SK-N-SH treated with all-trans-retinoic acid at 6 μM for 48 hours (cell line): ENCODE data around the gene OSGEP.

Experiments
- ATAC-seq: fragments of 200-7000 bp; cut with Tn5 transposase; 3 replicates; pipeline ENCODE4 v1.9.1; 2020; ENCODE audit warnings: mild to moderate bottlenecking, moderate library complexity
- ARNTL ChIP-seq: fragments of 450-650 bp; formaldehyde crosslinking; IDR thresholded peaks from 2 replicates; pipeline ENCODE4 v1.5.0; 2020; ENCODE audit warnings: low read depth, mild to moderate bottlenecking, moderate library complexity, borderline replicate concordance
- BACH2 ChIP-seq: fragments of 250-450 bp; sonication (Bioruptor Pico); IDR thresholded peaks from 2 replicates; pipeline ENCODE4 v1.9.0; 2021; ENCODE audit warnings: mild to moderate bottlenecking, borderline replicate concordance
- CSDC2 ChIP-seq: fragments of 250-450 bp; sonication (Bioruptor Pico); IDR thresholded peaks from 2 replicates; pipeline ENCODE4 v1.5.0; 2020; ENCODE audit warnings: mild to moderate bottlenecking, moderate library complexity
- ESRRG ChIP-seq: fragments of 250-450 bp; sonication (Bioruptor Pico); IDR thresholded peaks from 2 replicates; pipeline ENCODE4 v1.6.1; 2021; ENCODE audit warnings: mild to moderate bottlenecking
- GLIS3 ChIP-seq: fragments of 250-450 bp; sonication (Bioruptor Pico); IDR thresholded peaks from 2 replicates; pipeline ENCODE4 v1.5.0; 2020; ENCODE audit warnings: mild to moderate bottlenecking, moderate library complexity
- OSR1 ChIP-seq: fragments of 250-450 bp; sonication (Bioruptor Pico); IDR thresholded peaks from 2 replicates; pipeline ENCODE4 v1.8.0; 2022; ENCODE audit warnings: moderate library complexity, mild to moderate bottlenecking, inconsistent platforms
- PATZ1 ChIP-seq: fragments of 250-450 bp; sonication (Bioruptor Pico); IDR thresholded peaks from 2 replicates; pipeline ENCODE4 v1.8.0; 2020; ENCODE audit warnings: mild to moderate bottlenecking, moderate library complexity, borderline replicate concordance
- RARB ChIP-seq: fragments of 250-450 bp; sonication (Bioruptor Pico); IDR thresholded peaks from 2 replicates; pipeline ENCODE4 v1.8.0; 2021; ENCODE audit warnings: mild to moderate bottlenecking, moderate library complexity
- SNAI2 ChIP-seq: fragments of 250-450 bp; sonication (Bioruptor Pico); IDR thresholded peaks from 2 replicates; pipeline ENCODE4 v1.5.0; 2020; ENCODE audit warnings: mild to moderate bottlenecking, moderate library complexity
- TOX ChIP-seq: fragments of 250-450 bp; sonication (Bioruptor Pico); IDR thresholded peaks from 2 replicates; pipeline ENCODE4 v1.8.0; 2021; ENCODE audit warnings: mild to moderate bottlenecking, moderate library complexity, borderline replicate concordance
- TSHZ2 ChIP-seq: fragments of 250-450 bp; sonication (Bioruptor Pico); IDR thresholded peaks from 2 replicates; pipeline ENCODE4 v1.5.0; 2020; ENCODE audit warnings: mild to moderate bottlenecking, moderate library complexity
- ZC3H10 ChIP-seq: fragments of 250-450 bp; sonication (Bioruptor Pico); IDR thresholded peaks from 2 replicates; pipeline ENCODE4 v1.5.1; 2021; ENCODE audit warnings: mild to moderate bottlenecking, moderate library complexity
- ZFP3 ChIP-seq: fragments of 250-450 bp; sonication (Bioruptor Pico); IDR thresholded peaks from 2 replicates; pipeline ENCODE4 v1.5.0; 2020; ENCODE audit warnings: mild to moderate bottlenecking, moderate library complexity
- ZFP30 ChIP-seq: fragments of 450-650 bp; formaldehyde crosslinking; IDR thresholded peaks from 2 replicates; pipeline ENCODE4 v1.5.0; 2022; ENCODE audit warnings: mild to moderate bottlenecking, moderate library complexity
- ZNF565 ChIP-seq: fragments of 450-650 bp; formaldehyde crosslinking; conservative IDR thresholded peaks from 2 replicates; pipeline ENCODE4 v1.5.0; 2020; ENCODE audit warnings: low read depth, mild to moderate bottlenecking, moderate library complexity
- ZNF70 ChIP-seq: fragments of 450-650 bp; formaldehyde crosslinking; IDR thresholded peaks from 2 replicates; pipeline ENCODE4 v1.5.0; 2020; ENCODE audit warnings: mild to moderate bottlenecking, moderate library complexity
- ZNF8 ChIP-seq: fragments of 450-650 bp; formaldehyde crosslinking; IDR thresholded peaks from 2 replicates; pipeline ENCODE4 v1.5.0; 2020; ENCODE audit warnings: mild to moderate bottlenecking, moderate library complexity
- TF ChIP-seq, protein P1 (sequence below): fragments of 250-450 bp; sonication (Bioruptor Pico); IDR thresholded peaks from 2 replicates; pipeline ENCODE4 v1.5.1; 2021; ENCODE audit warnings: mild to moderate bottlenecking, moderate library complexity
- TF ChIP-seq, protein P2 (sequence below): fragments of 250-450 bp; sonication (Bioruptor Pico); IDR thresholded peaks from 2 replicates; pipeline ENCODE4 v1.5.1; 2020; ENCODE audit warnings: low read depth, mild to moderate bottlenecking, moderate library complexity

OSGEP gene

GRCh38 chr14:20429801-20430669 is 24.6 kb downstream of the OSGEP start:
- no peak for ATAC-seq
- TF ChIP-seq ESRRG (CRISPR knock-in tag), result no peak
- TF ChIP-seq BACH2 (CRISPR knock-in tag), result no peak
- TF ChIP-seq GLIS3 (CRISPR knock-in tag), result no peak
- TF ChIP-seq ZNF70 (CRISPR knock-in tag), result no peak

DNA sequence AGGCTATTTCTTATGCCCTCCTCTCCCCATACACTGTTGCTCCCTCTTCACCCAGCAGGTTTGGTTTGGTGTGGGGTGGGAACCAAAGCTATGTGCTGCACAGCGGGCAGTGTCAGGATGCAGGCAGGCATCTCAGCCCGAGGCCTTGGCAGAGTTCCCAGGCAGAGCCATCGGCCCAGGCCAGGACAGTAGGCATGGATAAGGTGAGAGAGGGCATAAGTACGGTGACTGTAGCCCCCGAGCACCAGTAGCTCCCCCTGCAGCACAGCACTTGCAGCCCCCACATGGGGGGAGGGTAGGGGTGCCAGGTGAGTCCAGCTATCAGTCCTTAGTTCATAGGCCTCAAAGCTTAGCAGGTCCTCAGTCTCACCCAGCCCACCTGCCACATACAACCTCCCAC is 25.8 kb downstream of the OSGEP start:
- no peak for TF ChIP-seq ZNF70 (CRISPR knock-in tag)
- no peak for TF ChIP-seq OSR1 (CRISPR knock-in tag)
- no peak for TF ChIP-seq TOX (CRISPR knock-in tag)
- TF ChIP-seq, protein P1, sequence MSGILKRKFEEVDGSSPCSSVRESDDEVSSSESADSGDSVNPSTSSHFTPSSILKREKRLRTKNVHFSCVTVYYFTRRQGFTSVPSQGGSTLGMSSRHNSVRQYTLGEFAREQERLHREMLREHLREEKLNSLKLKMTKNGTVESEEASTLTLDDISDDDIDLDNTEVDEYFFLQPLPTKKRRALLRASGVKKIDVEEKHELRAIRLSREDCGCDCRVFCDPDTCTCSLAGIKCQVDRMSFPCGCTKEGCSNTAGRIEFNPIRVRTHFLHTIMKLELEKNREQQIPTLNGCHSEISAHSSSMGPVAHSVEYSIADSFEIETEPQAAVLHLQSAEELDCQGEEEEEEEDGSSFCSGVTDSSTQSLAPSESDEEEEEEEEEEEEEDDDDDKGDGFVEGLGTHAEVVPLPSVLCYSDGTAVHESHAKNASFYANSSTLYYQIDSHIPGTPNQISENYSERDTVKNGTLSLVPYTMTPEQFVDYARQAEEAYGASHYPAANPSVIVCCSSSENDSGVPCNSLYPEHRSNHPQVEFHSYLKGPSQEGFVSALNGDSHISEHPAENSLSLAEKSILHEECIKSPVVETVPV (CRISPR knock-in tag), result no peak
- no peak for TF ChIP-seq PATZ1
- TF ChIP-seq ZFP3 (CRISPR knock-in tag), result no peak
- TF ChIP-seq, protein P2, sequence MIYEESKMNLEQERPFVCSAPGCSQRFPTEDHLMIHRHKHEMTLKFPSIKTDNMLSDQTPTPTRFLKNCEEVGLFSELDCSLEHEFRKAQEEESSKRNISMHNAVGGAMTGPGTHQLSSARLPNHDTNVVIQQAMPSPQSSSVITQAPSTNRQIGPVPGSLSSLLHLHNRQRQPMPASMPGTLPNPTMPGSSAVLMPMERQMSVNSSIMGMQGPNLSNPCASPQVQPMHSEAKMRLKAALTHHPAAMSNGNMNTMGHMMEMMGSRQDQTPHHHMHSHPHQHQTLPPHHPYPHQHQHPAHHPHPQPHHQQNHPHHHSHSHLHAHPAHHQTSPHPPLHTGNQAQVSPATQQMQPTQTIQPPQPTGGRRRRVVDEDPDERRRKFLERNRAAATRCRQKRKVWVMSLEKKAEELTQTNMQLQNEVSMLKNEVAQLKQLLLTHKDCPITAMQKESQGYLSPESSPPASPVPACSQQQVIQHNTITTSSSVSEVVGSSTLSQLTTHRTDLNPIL (CRISPR knock-in tag), result no peak
- no peak for TF ChIP-seq CSDC2 (CRISPR knock-in tag)
- no peak for TF ChIP-seq ZNF565 (CRISPR knock-in tag)
- TF ChIP-seq TSHZ2 (CRISPR knock-in tag), result no peak
- TF ChIP-seq RARB, result no peak
- TF ChIP-seq GLIS3 (CRISPR knock-in tag), result no peak
- no peak for TF ChIP-seq ZC3H10 (CRISPR knock-in tag)
- no peak for TF ChIP-seq ESRRG (CRISPR knock-in tag)
- TF ChIP-seq SNAI2 (CRISPR knock-in tag), result no peak
- no peak for TF ChIP-seq ZNF8
- no peak for TF ChIP-seq ARNTL
- ATAC-seq, result peak; percentile 39; the same call in 1 of the 3 replicates

GRCh38 chr14:20428010-20428365 is 26.6 kb downstream of the OSGEP start:
- ATAC-seq, result no peak
- TF ChIP-seq TSHZ2 (CRISPR knock-in tag), result no peak
- TF ChIP-seq, protein P2 (CRISPR knock-in tag), result no peak
- TF ChIP-seq TOX (CRISPR knock-in tag), result no peak
- TF ChIP-seq ZFP30 (CRISPR knock-in tag), result no peak
- TF ChIP-seq GLIS3 (CRISPR knock-in tag), result no peak
- no peak for TF ChIP-seq ZNF70 (CRISPR knock-in tag)
